Osteoblast (primary cell): Measurements from ENCODE around the gene CNTNAP5. TPM values are rescaled to one million over a fixed set of nuclear protein-coding genes. Genes with fewer than 3 reads are reported as not detected.

Experiments used
- DNase-seq: peaks from one replicate; pipeline ENCODE4 v3.0.0; 2011; ENCODE audit warnings: low spot score, mixed read lengths; ENCODE audit not compliant: insufficient read length; ENCODE audit errors: missing footprints
- H2AFZ ChIP-seq: 2 replicates; pipeline ENCODE4 v1.6.0; 2011; ENCODE audit warnings: mild to moderate bottlenecking, low read length
- H3K27ac ChIP-seq: 2 replicates; pipeline ENCODE4 v1.5.1; 2011; ENCODE audit warnings: mild to moderate bottlenecking, low read depth, low read length, moderate library complexity
- H3K27me3 ChIP-seq: 2 replicates; pipeline ENCODE4 v1.6.0; 2012; ENCODE audit warnings: mild to moderate bottlenecking, control low read depth, inconsistent platforms, low read length, moderate library complexity; ENCODE audit not compliant: insufficient read depth
- H3K36me3 ChIP-seq: 2 replicates; pipeline ENCODE4 v1.5.1; 2011; ENCODE audit warnings: mild to moderate bottlenecking, low read length, control low read depth, moderate library complexity; ENCODE audit not compliant: insufficient read depth
- H3K4me1 ChIP-seq: 2 replicates; pipeline ENCODE4 v1.5.1; 2011; ENCODE audit warnings: mild to moderate bottlenecking, low read length, control low read depth, moderate library complexity; ENCODE audit not compliant: insufficient read depth
- H3K4me2 ChIP-seq: 2 replicates; pipeline ENCODE4 v1.6.0; 2011; ENCODE audit warnings: mild to moderate bottlenecking, low read length; ENCODE audit not compliant: insufficient read depth
- H3K4me3 ChIP-seq: fragments of 200-600 bp; sonication (generic); 3 replicates; pipeline ENCODE4 v1.5.1; 2012; ENCODE audit warnings: mild to moderate bottlenecking, low read length, inconsistent platforms; ENCODE audit not compliant: insufficient read depth
- H3K79me2 ChIP-seq: 2 replicates; pipeline ENCODE4 v1.6.0; 2012; ENCODE audit warnings: mild to moderate bottlenecking, low read length, control low read depth, inconsistent platforms; ENCODE audit not compliant: insufficient read depth
- H3K9me3 ChIP-seq: 2 replicates; pipeline ENCODE4 v1.5.1; 2011; ENCODE audit warnings: low read depth, low read length, control low read depth
- H4K20me1 ChIP-seq: 2 replicates; pipeline ENCODE4 v1.6.0; 2012; ENCODE audit warnings: mild to moderate bottlenecking, low read length, control low read depth; ENCODE audit not compliant: insufficient read depth
- CTCF ChIP-seq: IDR thresholded peaks from 2 replicates; pipeline ENCODE4 v1.5.1; 2011; ENCODE audit warnings: mild to moderate bottlenecking, low read depth, low read length, moderate library complexity; ENCODE audit errors: extremely low read depth
- total RNA-seq: library from RNA; depleted of rRNA; stranded (reverse); fragments of >200 nt; gene quantifications from 2 replicates; pipeline ENCODE4 v1.2.3, GENCODE V29; 2012

Gene CNTNAP5
- total RNA-seq, 1 donor: not detected

DNA sequence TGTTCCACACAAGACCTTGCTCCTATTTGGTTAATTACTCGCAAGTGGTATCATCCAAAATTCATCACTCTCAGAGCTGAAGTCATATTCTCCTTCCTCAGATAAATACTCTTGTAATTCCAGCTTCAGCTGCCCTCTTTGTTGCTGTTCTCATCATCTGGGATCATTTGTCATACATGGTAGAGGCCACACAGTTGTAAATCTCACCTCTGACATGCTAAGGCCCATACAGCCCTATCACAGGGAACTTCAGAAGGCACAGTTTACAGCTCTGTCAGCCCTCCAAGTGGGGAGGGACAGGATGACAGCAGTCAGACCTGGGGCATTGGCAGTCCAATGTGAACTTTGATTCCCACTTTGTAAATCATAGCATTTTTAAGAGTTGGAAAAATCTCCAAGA, 399.0 kb downstream of the CNTNAP5 start:
- H3K27me3 ChIP-seq: no peaks in the 10 kb centered on the region
- no peak overlapping the region for H3K4me3 ChIP-seq
- no peak for TF ChIP-seq CTCF
- DNase-seq: no peak
- no peaks in the 10 kb centered on the region for H3K4me1 ChIP-seq
- H4K20me1 ChIP-seq: no peaks in the 10 kb centered on the region
- no peak overlapping the region for H2AFZ ChIP-seq
- H3K4me2 ChIP-seq: no peak overlapping the region
- H3K27ac ChIP-seq: no peak overlapping the region
- H3K9me3 ChIP-seq: no peaks in the 10 kb centered on the region
- no peaks in the 10 kb centered on the region for H3K36me3 ChIP-seq
- no peaks in the 10 kb centered on the region for H3K79me2 ChIP-seq

DNA sequence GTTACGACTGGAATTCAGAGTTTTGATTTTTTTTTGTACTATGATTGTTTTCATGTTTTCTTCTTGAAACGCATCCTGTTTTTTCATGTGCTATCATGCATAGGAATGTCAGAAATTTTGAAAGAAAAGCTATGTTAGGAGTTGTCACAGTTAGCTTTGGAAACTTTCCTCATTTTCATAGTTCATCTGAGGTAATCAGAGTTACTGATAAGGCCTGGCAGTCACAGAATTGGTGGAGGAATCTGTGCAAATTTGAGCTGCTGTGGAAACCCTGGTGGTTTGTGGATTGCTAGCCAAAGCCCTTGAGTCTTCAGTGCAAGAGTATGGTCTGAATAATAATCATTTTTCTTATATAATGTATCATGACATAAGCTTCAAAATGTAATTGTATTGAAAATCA, 401.0 kb downstream of the CNTNAP5 start:
- H3K27ac ChIP-seq: no peak overlapping the region
- DNase-seq: no peak
- H3K79me2 ChIP-seq: no peaks in the 10 kb centered on the region
- no peaks in the 10 kb centered on the region for H3K36me3 ChIP-seq
- H2AFZ ChIP-seq: no peak overlapping the region
- no peak for TF ChIP-seq CTCF
- H3K4me1 ChIP-seq: no peaks in the 10 kb centered on the region
- no peak overlapping the region for H3K4me2 ChIP-seq
- no peaks in the 10 kb centered on the region for H3K9me3 ChIP-seq
- H3K4me3 ChIP-seq: no peak overlapping the region
- H4K20me1 ChIP-seq: no peaks in the 10 kb centered on the region
- H3K27me3 ChIP-seq: no peaks in the 10 kb centered on the region

- H3K27ac ChIP-seq: no peak overlapping the region
- H3K4me1 ChIP-seq: no peaks in the 10 kb centered on the region
- H3K4me3 ChIP-seq: no peak overlapping the region
- H3K79me2 ChIP-seq: no peaks in the 10 kb centered on the region
- H3K27me3 ChIP-seq: no peaks in the 10 kb centered on the region
- no peaks in the 10 kb centered on the region for H3K36me3 ChIP-seq
- H2AFZ ChIP-seq: no peak overlapping the region
- H3K9me3 ChIP-seq: no peaks in the 10 kb centered on the region
- no peak for TF ChIP-seq CTCF
- no peak for DNase-seq
- H3K4me2 ChIP-seq: no peak overlapping the region
- no peaks in the 10 kb centered on the region for H4K20me1 ChIP-seq
These were observed 401.5 kb downstream of the CNTNAP5 start for GRCh38 chr2:124426625-124427024.

GRCh38 chr2:124437811-124438210, 412.7 kb downstream of the CNTNAP5 start:
- no peak for TF ChIP-seq CTCF
- Histone ChIP-seq H2AFZ (no peak overlapping the region), H3K27me3 (no peaks in the 10 kb centered on the region), H3K36me3 (no peaks in the 10 kb centered on the region), H3K4me1 (no peaks in the 10 kb centered on the region), H4K20me1 (no peaks in the 10 kb centered on the region), H3K27ac (no peak overlapping the region), H3K4me3 (no peak overlapping the region), H3K4me2 (no peak overlapping the region), H3K9me3 (no peaks in the 10 kb centered on the region), H3K79me2 (no peaks in the 10 kb centered on the region)
- no peak for DNase-seq
